Measurements from ENCODE around the gene RNASEL.

- no peak for TF ChIP-seq CTCF (IDR thresholded peaks at IDR 0.05 in 8 of 11, conservative IDR thresholded peaks at IDR 0.05 in 3 of 11)
- no peak for TF ChIP-seq POLR2A (IDR thresholded peaks at IDR 0.05)
- peak; percentile 39 to 69 (median 63) for TF ChIP-seq POLR2AphosphoS5 (IDR thresholded peaks at IDR 0.05)
These were observed 27.3 kb upstream of the RNASEL start for GRCh38 chr1:182616130-182617013.
